Neutrophil (primary cell): ENCODE measurements around the gene RINL.
"Not testable (repeated sequence)": the region's sequence is repeated elsewhere in the genome, so short reads cannot be mapped to it uniquely, and the experiment has no call there.

Experiments
- H3K27ac ChIP-seq: fragments of 200-600 bp; sonication (generic); 2 replicates; pipeline ENCODE4 v1.5.1; 2016; ENCODE audit warnings: mild to moderate bottlenecking, moderate library complexity
- H3K27me3 ChIP-seq: fragments of 200-600 bp; sonication (generic); 2 replicates; pipeline ENCODE4 v1.6.0; 2016; ENCODE audit warnings: mild to moderate bottlenecking
- H3K36me3 ChIP-seq: fragments of 200-600 bp; sonication (generic); 2 replicates; pipeline ENCODE4 v1.5.1; 2017
- H3K4me1 ChIP-seq, 2 experiments: fragments of 200-600 bp in 1 of 2; sonication (generic) in 1 of 2; 1 replicate in 1 of 2; 2 replicates in 1 of 2; pipeline versions ENCODE4 v1.5.1 to v1.6.1; 2013 to 2016; ENCODE audit warnings: low read depth in 1 of 2, low read length in 1 of 2, mild to moderate bottlenecking in 1 of 2, moderate library complexity in 1 of 2; ENCODE audit not compliant: control insufficient read depth in 1 of 2, insufficient read depth in 1 of 2
- H3K4me3 ChIP-seq, 2 experiments: fragments of 200-600 bp in 1 of 2; sonication (generic) in 1 of 2; 1 replicate in 1 of 2; 2 replicates in 1 of 2; pipeline ENCODE4 v1.5.1; 2013 to 2016; ENCODE audit warnings: low read depth in 1 of 2, low read length in 1 of 2, mild to moderate bottlenecking in 1 of 2, moderate library complexity in 1 of 2
- H3K9me3 ChIP-seq: fragments of 200-600 bp; sonication (generic); 2 replicates; pipeline ENCODE4 v1.5.1; 2016
- CTCF ChIP-seq: fragments of 200-600 bp; sonication (generic); IDR thresholded peaks from 2 replicates; pipeline ENCODE4 v1.5.1; 2016; ENCODE audit warnings: antibody characterized with exemption

The RINL gene

GRCh38 chr19:38888876-38889275 is 10.8 kb upstream of the RINL start:
- H3K27ac ChIP-seq: no peak overlapping the region
- H3K9me3 ChIP-seq: no peaks in the 10 kb centered on the region
- H3K36me3 ChIP-seq: peaks cover 67% of the 10 kb centered on the region
- TF ChIP-seq CTCF: no peak
- no peak overlapping the region for H3K4me3 ChIP-seq
- H3K27me3 ChIP-seq: no peaks in the 10 kb centered on the region
- H3K4me1 ChIP-seq: no peaks in the 10 kb centered on the region

DNA sequence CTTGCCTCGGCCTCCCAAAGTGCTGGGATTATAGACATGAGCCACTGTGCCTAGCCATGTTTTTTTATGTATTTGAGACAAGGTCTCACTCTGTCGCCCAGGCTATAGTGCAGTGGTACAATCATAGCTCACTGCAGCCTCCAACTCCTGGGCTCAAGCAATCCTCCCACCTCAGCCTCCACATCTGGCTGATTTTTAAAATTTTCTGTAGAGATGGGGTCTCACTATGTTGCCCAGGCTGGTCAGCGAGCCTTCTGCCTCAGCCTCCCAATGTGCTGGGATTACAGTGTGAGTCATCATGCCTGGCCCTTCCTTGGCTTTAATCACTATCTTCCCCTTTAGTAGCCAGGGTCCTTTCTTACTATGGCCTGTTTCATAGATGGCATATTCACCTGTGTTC is 6.6 kb upstream of the RINL start:
- peaks cover 62% of the 10 kb centered on the region for H3K36me3 ChIP-seq
- H3K27me3 ChIP-seq: not testable (repeated sequence)

DNA sequence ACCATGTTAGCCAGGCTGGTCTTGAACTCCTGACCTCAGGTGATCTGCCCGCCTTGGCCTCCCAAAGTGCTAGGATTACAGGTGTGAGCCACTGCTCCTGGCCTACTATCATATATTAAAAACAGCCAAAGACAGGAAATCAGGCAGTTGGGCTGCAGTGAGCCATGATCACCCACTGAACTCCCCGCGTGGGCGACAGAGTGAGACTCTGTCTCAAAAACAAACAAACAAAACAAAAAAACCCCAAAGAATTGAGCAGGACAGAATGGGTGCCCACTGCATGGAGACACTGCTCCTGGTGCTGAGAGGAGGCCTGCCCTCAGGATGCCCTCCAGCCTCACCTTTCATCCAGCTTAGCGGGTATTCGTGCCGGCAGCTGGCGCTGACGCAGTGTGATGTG is 5.2 kb upstream of the RINL start:
- no peak overlapping the region for H3K4me3 ChIP-seq
- TF ChIP-seq CTCF: no peak
- H3K27me3 ChIP-seq: no peaks in the 10 kb centered on the region
- peaks cover 7 to 8% of the 10 kb centered on the region in 2 experiments for H3K4me1 ChIP-seq
- H3K36me3 ChIP-seq: peaks cover 48% of the 10 kb centered on the region
- no peak overlapping the region for H3K27ac ChIP-seq
- no peaks in the 10 kb centered on the region for H3K9me3 ChIP-seq

More for the DNA sequence above, 6.6 kb upstream of the RINL start:
- H3K4me3 ChIP-seq, H3K4me1 ChIP-seq, H3K9me3 ChIP-seq, H3K27ac ChIP-seq: not testable (repeated sequence)

GRCh38 chr19:38880882-38881609 is 3.0 kb upstream of the RINL start:
- Histone ChIP-seq H3K4me1 (peaks cover 22 to 25% of the 10 kb centered on the region in 2 experiments), H3K9me3 (no peaks in the 10 kb centered on the region), H3K27ac (no peak overlapping the region), H3K27me3 (no peaks in the 10 kb centered on the region), H3K4me3 (no peak overlapping the region), H3K36me3 (peaks cover 38% of the 10 kb centered on the region)
- no peak for TF ChIP-seq CTCF

DNA sequence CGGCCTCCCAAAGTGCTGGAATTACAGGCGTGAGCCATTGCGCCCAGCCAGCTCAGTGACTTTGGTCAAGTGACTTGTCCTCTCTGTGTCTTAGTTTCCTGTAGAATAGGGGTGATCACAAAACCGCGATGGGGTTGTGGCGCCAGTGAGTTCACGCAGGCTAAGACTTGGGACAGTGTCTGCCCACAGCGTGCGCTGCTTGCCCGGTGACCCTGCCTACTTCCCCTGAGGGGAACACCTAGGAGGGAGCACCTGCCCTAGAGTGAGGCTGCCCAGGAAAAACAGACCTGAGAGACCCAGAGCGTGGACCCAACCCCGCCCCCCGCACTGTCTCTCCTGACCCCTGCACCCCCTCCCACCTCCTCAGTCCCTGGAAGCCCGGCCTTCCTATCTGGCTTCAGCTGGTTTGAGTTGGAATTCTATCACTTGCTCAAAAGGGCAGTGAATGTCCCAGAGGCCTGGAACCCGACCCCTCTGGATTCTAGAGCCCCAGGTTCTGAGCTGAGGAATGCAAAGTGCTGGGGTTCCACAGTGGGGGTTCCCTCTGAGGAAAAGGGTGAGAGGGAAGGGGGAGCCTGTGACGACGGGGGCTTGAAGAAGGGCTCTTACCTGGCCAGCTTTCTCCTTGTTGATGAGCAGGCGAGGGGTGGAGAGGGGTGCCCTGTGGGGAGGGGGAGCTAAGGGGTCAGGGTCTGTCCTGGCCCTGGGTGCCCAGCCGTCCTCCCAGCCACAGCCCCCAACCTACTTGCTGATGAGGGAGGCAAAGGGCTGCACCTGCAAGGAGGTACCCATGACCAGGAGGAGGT is 2.2 kb upstream of the RINL start:
- no peak for TF ChIP-seq CTCF
- Histone ChIP-seq H3K4me1 (peaks cover 22 to 25% of the 10 kb centered on the region in 2 experiments), H3K27ac (no peak overlapping the region), H3K9me3 (no peaks in the 10 kb centered on the region), H3K27me3 (no peaks in the 10 kb centered on the region), H3K36me3 (peaks cover 35% of the 10 kb centered on the region), H3K4me3 (no peak overlapping the region)

GRCh38 chr19:38879400-38879751 is 1.3 kb upstream of the RINL start:
- Histone ChIP-seq H3K9me3 (no peaks in the 10 kb centered on the region), H3K4me3 (no peak overlapping the region), H3K27me3 (no peaks in the 10 kb centered on the region), H3K4me1 (peaks cover 22 to 25% of the 10 kb centered on the region in 2 experiments), H3K36me3 (peaks cover 39% of the 10 kb centered on the region), H3K27ac (peak overlapping the region; percentile 94)
- no peak for TF ChIP-seq CTCF
